ENCODE data around the gene JARID2. TPM values are rescaled to one million over a fixed set of nuclear protein-coding genes. Genes with fewer than 3 reads are reported as not detected.
A peak's percentile ranks its signal among the peaks of the same experiment; 100 is the strongest.

Gene JARID2
- total RNA-seq, 2 experiments from 2014 or later: 19.3 to 20.1 TPM

DNA sequence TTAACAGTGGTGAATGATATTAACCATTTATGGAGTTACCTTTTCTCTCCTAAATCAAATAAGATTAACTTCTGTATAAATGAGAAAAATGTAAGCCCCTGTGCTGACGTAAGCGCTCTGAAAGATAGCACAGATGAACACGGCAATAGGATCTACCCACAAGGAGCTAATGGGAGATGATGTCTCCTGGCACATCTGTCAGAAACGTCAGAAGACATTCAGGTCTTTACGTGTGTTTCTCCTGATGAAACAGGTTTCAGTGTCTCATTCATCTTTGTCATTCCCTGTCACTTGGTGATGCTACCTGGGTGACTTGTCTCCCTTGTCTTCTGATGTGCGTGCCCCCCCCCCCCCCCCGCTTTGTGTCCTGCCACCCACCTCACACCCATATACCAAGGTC lies 227.3 kb downstream of the JARID2 start:
- Mint-ChIP-seq H3K9me3 (no peaks in the 10 kb centered on the region), H3K27ac (no peak overlapping the region), H3K27me3 (no peaks in the 10 kb centered on the region), H3K4me3 (no peak overlapping the region), H3K4me1 (peaks cover 15% of the 10 kb centered on the region), H3K36me3 (peaks cover 31% of the 10 kb centered on the region)
- no peak for DNase-seq

DNA sequence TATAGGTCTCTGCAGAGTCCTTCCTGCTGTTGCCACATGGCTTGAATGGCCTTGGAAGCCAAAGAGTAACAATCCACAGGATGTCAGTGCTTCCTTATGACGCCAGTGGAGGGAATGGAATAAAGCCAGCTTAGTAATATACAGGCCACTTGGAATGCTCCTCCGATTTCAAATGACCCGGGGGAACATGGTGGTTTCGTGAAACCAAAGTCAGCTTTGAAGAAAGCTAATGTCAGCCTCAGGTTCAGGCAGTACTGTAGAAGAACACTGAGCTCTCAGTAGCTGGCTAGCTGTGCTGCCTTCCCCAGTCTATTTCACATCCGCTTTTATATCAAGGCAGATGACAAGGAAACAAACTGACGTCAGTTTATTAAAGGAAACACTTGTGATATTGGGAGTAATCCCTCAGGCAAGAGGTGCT lies 227.9 kb downstream of the JARID2 start:
- DNase-seq: no peak
- H3K9me3 Mint-ChIP-seq: no peaks in the 10 kb centered on the region
- H3K27ac Mint-ChIP-seq: no peak overlapping the region
- H3K4me3 Mint-ChIP-seq: no peak overlapping the region
- H3K36me3 Mint-ChIP-seq: peaks cover 27% of the 10 kb centered on the region
- peaks cover 15% of the 10 kb centered on the region for H3K4me1 Mint-ChIP-seq
- no peaks in the 10 kb centered on the region for H3K27me3 Mint-ChIP-seq

DNA sequence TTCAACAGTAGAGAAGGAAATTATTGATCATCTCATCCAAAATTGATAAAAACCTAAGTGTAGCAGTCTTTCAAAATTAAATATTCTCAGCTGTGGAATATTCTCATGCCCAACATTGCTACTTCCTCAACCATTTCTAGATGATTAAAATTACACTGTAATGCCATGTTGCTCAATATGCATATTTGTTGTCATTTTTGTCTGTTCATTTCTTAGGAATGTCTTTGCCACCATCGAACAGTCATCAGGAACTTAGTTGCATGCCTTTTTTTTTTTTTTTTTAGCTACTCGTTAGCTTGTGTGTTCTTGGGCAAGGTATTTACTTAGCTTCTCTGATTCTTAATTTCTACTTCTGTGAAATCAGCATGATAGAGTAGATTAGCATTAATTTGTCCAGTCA lies 228.3 kb downstream of the JARID2 start:
- Mint-ChIP-seq H3K4me3 (no peak overlapping the region), H3K4me1 (peaks cover 18% of the 10 kb centered on the region), H3K27ac (no peak overlapping the region), H3K9me3 (no peaks in the 10 kb centered on the region), H3K36me3 (peaks cover 26% of the 10 kb centered on the region), H3K27me3 (no peaks in the 10 kb centered on the region)
- no peak for DNase-seq

DNA sequence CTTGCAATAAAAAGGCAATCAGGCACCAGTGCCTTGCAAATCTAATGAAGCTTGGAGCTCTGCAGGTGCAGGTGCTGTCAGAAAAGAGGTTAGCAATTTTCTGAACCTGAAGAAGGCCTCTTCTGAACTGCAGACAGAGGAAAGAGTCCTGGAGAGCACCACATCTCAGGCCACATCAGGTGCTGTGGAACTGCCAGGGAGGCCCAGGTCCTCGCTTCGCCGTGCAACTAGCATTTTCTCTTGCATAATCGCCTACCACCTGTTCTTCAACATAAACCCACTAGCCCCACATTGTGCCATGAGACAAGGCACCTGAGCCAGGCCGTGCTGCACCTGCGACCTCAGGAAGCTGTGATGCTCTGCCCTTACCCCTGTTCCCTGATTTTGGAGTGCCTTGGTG lies 229.4 kb downstream of the JARID2 start:
- H3K27me3 Mint-ChIP-seq: no peaks in the 10 kb centered on the region
- DNase-seq: no peak
- no peaks in the 10 kb centered on the region for H3K9me3 Mint-ChIP-seq
- peaks cover 26% of the 10 kb centered on the region for H3K36me3 Mint-ChIP-seq
- no peak overlapping the region for H3K27ac Mint-ChIP-seq
- no peak overlapping the region for H3K4me3 Mint-ChIP-seq
- peaks cover 26% of the 10 kb centered on the region for H3K4me1 Mint-ChIP-seq

DNA sequence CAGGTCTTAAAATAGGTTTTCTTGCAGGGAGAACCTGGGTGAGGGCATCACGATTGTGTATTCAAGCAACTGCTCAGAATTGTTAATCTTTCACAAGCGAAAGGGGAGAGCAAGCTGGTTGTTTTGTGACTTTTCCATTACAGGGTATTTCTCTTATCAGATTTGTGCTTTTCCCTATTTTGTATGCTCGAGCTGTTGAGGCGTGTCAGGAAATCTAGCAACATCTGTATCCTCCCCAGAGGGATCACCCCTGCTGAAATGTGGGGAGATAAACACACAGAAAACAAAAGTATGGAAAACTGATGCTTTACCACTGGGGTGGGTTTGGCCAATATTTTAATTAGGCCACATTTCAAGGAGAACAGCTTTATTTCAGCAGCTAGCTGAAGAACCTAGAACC lies 230.0 kb downstream of the JARID2 start:
- DNase-seq: no peak
- Mint-ChIP-seq H3K27me3 (no peaks in the 10 kb centered on the region), H3K36me3 (peaks cover 26% of the 10 kb centered on the region), H3K4me3 (no peak overlapping the region), H3K9me3 (no peaks in the 10 kb centered on the region), H3K4me1 (peaks cover 31% of the 10 kb centered on the region), H3K27ac (no peak overlapping the region)

DNA sequence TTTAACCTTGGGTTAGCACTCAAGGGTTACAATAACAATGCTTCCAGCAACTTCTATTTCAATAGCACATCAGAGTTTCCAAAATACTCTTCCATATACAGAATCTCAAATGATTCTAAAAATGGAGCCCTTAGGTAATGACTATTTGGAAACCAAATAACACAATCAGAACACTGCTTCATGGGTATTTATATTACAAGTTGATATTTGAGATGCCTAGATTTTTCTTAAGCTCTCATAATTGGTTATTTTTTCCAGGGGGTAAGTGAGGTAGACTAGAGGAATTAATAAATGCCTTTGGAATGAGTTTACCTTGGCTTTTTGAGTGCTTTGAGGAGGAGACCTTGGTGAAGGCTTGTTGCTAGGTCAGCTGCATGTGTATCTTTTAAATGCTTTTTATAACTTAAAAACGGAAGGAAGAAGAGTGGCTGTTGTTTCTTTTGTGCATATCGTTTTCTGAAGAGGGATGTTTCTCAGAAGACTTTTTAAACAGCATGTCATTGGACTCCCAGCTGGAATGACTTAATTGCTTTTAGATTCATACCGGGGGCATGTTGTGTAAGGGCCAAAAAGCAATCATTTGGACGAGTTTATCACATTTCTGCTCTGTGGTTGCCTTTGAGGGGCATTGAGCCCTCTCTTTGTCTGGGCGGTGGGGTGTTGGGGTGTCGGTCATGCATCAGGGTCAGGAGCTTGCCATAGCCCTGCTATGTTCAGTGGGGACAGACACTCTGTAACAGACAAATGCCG lies 230.9 kb downstream of the JARID2 start:
- H3K4me3 Mint-ChIP-seq: no peak overlapping the region
- H3K27me3 Mint-ChIP-seq: no peaks in the 10 kb centered on the region
- H3K9me3 Mint-ChIP-seq: no peaks in the 10 kb centered on the region
- no peak overlapping the region for H3K27ac Mint-ChIP-seq
- DNase-seq: no peak
- H3K36me3 Mint-ChIP-seq: peaks cover 30% of the 10 kb centered on the region
- H3K4me1 Mint-ChIP-seq: peaks cover 40% of the 10 kb centered on the region

DNA sequence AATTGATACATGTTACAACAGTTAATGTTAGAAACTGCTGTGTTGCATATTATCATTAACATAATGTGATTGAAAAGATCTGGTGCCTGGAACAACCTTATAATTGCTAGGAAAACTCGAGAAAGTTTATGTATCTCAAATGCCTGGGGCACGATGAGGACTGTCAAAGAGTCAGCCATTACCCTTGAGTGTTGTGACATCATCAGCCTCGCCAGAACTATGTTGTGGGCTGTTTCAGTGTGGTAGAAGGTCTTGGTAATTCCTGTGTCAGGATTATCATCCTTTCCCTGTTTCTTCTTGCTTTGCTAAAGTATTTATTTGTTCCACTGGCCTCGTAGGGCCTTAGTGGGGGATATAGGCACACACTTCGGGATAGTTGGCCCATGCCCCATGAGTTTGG lies 231.9 kb downstream of the JARID2 start:
- H3K36me3 Mint-ChIP-seq: peaks cover 27% of the 10 kb centered on the region
- H3K27me3 Mint-ChIP-seq: no peaks in the 10 kb centered on the region
- H3K4me1 Mint-ChIP-seq: peaks cover 42% of the 10 kb centered on the region
- H3K4me3 Mint-ChIP-seq: no peak overlapping the region
- H3K27ac Mint-ChIP-seq: no peak overlapping the region
- DNase-seq: no peak
- H3K9me3 Mint-ChIP-seq: no peaks in the 10 kb centered on the region

DNA sequence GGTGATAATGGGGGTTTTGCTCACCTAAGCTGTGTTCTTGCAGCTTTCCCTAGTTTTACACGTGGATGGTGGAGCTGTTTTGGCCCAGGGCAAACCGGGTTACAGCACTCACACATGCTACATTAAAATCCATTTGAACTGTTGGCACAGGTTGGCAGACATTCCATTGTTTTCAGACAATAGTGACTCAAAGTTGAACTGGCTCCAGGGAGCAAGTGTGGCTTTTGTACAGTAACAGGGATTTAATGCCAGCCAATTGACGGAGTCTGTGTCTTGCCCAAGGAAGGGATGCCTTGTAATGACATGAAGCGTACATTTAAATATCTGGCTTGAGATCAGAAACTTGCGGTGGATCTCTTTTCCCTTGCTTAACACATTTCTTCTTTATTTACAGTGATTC lies 233.9 kb downstream of the JARID2 start:
- no peaks in the 10 kb centered on the region for H3K27me3 Mint-ChIP-seq
- peaks cover 26% of the 10 kb centered on the region for H3K36me3 Mint-ChIP-seq
- H3K9me3 Mint-ChIP-seq: no peaks in the 10 kb centered on the region
- H3K4me1 Mint-ChIP-seq: peaks cover 46% of the 10 kb centered on the region
- H3K4me3 Mint-ChIP-seq: no peak overlapping the region
- DNase-seq: no peak
- no peak overlapping the region for H3K27ac Mint-ChIP-seq

DNA sequence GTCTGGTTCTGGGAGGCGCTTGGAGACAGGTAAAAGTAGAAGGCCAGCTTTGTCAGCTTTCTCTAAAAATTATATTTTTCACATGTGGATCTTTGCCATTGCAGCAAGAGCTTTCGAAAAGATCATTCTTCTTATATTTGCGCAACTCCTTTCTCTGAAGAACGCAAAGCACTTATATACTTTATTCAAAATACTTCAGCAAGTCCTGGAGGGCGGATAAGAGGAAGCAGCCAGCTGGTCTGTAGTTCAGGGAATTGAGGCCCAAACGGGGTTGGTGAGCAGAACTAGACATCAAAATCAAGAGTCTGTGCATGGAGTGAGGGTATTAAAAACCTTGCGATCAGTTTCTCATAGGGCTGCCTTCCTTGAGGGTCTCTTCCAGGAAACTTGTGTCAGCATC lies 234.7 kb downstream of the JARID2 start:
- no peak for DNase-seq
- Mint-ChIP-seq H3K9me3 (no peaks in the 10 kb centered on the region), H3K36me3 (peaks cover 20% of the 10 kb centered on the region), H3K27me3 (no peaks in the 10 kb centered on the region), H3K27ac (no peak overlapping the region), H3K4me3 (no peak overlapping the region), H3K4me1 (peaks cover 39% of the 10 kb centered on the region)

DNA sequence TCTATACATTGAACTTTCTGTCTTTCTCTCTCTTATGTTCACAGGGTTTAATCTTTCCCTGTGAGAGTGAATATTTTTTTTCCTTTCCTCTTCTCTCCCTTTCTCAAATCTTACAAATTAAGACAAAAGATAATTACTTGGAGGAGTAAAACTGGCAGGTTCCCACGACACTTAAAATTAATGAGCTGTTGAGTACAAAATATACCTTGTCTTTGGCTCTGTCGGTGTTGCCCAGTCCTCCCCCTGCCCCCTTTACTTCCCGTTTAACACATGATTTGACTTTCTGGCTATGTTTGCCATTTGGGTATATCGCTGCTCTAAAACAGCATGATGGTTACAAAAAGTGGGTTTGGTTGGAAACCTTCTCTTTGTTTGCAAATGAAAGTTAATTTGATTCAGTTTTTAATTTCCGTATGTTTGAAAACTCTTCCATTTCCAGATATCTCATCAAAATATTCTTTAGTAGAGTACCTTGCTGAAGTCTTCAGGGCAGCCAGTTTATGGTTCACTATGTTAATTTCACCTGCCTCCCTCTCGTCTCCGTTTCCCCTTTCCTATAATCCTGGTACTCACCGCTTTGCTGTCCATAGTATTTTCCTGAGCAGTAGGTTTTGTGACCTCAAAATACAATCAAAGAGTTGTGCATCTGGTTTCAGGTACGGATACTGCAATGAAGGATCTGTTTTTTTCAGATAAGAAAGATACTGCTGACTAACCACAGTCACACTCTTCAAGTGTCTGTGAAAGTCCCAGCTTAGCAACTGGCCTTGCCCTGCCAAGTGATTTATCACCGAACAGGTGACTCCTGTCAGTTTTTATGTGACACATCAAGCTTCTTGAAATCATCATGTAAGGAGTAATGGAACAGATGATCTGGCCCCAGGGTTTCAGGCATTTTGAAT lies 235.8 kb downstream of the JARID2 start:
- Mint-ChIP-seq H3K36me3 (peaks cover 17% of the 10 kb centered on the region), H3K9me3 (no peaks in the 10 kb centered on the region), H3K27ac (peak overlapping the region; percentile 80), H3K4me1 (peaks cover 36% of the 10 kb centered on the region), H3K4me3 (peak overlapping the region; percentile 8), H3K27me3 (no peaks in the 10 kb centered on the region)
- peak; percentile 32 for DNase-seq

DNA sequence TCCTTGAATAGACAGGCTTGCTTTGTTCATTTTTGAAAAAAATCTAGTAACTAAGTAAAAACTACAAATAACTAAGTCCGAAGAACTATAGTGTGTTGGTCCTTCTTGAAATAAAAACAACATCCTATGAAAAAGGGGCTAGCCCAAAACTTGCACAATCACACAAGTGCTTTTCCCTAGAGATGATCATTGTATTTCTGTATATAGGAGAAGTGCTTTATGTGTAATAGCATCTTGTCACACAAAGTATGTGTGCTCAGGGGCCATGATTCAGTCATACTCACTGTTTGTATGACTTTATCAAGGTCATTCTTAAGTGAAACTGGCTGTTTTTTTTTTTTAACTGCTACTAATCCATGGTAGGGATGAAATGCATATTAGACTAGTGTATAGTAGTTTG lies 237.2 kb downstream of the JARID2 start:
- no peak overlapping the region for H3K27ac Mint-ChIP-seq
- H3K27me3 Mint-ChIP-seq: no peaks in the 10 kb centered on the region
- H3K36me3 Mint-ChIP-seq: peaks cover 16% of the 10 kb centered on the region
- H3K4me1 Mint-ChIP-seq: peaks cover 34% of the 10 kb centered on the region
- DNase-seq: no peak
- H3K4me3 Mint-ChIP-seq: no peak overlapping the region
- no peaks in the 10 kb centered on the region for H3K9me3 Mint-ChIP-seq

DNA sequence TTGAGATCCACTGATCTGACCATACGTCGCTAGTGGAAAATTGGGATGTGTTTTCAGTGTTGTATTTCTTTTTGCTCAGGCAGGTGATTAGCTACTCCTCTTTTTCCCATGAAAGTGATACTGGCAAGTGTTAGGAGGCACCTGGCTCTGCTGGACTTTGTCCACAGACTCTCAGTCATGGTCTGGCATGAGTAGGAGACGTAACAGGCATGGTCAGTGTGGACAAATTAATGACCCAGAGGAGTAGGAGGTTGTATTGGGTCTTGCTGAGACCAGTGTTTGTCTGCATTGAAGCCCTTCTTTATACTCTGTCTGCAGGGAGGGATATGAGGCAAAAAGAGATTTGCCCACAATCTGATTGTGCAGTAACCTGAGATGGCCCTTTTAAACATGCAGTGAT lies 238.3 kb downstream of the JARID2 start:
- no peaks in the 10 kb centered on the region for H3K27me3 Mint-ChIP-seq
- H3K27ac Mint-ChIP-seq: no peak overlapping the region
- H3K36me3 Mint-ChIP-seq: peaks cover 20% of the 10 kb centered on the region
- H3K9me3 Mint-ChIP-seq: no peaks in the 10 kb centered on the region
- no peak overlapping the region for H3K4me3 Mint-ChIP-seq
- no peak for DNase-seq
- peaks cover 37% of the 10 kb centered on the region for H3K4me1 Mint-ChIP-seq

DNA sequence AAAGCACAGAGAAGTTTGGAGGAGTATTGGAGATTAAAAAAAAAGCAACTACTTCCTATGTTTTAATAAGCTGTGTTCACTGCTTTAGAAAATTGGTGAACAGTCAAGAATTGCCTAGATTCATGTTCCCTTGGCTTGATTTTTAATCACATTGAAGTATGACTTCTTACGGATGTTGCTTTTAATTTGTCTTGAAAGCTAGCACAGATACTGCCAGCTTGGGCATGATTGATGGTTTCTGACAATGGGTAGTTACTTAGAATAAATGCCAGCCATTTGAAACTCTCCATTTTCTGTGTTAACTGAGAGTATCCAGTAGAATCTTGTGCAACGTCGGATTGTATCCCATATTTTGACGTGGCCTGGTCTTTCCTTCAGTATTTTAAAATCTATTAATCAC lies 239.0 kb downstream of the JARID2 start:
- DNase-seq: no peak
- peaks cover 20% of the 10 kb centered on the region for H3K36me3 Mint-ChIP-seq
- no peaks in the 10 kb centered on the region for H3K27me3 Mint-ChIP-seq
- H3K9me3 Mint-ChIP-seq: no peaks in the 10 kb centered on the region
- H3K27ac Mint-ChIP-seq: no peak overlapping the region
- no peak overlapping the region for H3K4me3 Mint-ChIP-seq
- H3K4me1 Mint-ChIP-seq: peaks cover 37% of the 10 kb centered on the region

DNA sequence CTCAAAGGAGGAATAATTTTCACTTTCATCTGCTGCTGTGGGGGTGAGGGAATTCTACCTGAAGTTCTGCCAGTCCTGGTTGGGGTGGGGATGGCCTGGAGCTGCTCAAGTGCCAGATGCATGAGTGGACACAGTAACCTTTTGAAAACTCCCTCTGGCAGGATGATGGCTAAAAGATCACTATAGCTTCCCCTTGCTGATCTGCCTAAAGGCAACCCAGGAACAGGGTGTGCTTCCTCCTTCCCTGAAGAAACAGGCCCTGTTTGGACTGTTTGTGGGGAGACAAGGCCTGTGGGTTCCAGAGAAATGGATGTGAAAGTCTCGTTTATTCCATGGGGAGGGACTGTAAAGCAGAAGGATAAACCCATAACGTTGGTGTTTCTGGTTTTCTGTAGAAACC lies 240.1 kb downstream of the JARID2 start:
- Mint-ChIP-seq H3K36me3 (peaks cover 20% of the 10 kb centered on the region), H3K27ac (no peak overlapping the region), H3K4me3 (no peak overlapping the region), H3K27me3 (no peaks in the 10 kb centered on the region), H3K4me1 (peaks cover 37% of the 10 kb centered on the region), H3K9me3 (no peaks in the 10 kb centered on the region)
- DNase-seq: no peak

DNA sequence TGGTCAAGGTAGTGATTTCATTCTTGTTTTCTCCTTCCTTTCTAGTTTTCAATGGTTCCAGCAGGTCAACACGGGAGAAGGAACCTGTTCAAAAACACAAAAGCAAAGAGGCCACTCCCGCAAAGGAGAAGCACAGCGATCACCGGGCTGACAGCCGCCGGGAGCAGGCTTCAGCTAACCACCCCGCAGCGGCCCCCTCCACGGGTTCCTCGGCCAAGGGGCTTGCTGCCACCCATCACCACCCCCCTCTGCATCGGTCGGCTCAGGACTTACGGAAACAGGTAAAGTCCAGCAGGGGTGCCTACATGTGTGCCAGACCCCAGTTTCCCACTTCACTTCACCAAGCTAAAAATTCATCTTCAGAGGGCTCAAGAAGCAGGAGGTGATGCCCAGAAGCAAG lies 241.4 kb downstream of the JARID2 start:
- Mint-ChIP-seq H3K27ac (peak overlapping the region; percentile 13), H3K27me3 (no peaks in the 10 kb centered on the region), H3K36me3 (peaks cover 19% of the 10 kb centered on the region), H3K4me3 (no peak overlapping the region), H3K9me3 (no peaks in the 10 kb centered on the region), H3K4me1 (peaks cover 37% of the 10 kb centered on the region)
- DNase-seq: no peak
